OCI-LY7 (cell line): ENCODE results near the gene MCCD1.
"Not testable (repeated sequence)": the region's sequence is repeated elsewhere in the genome, so short reads cannot be mapped to it uniquely, and the experiment has no call there.

ENCODE experiments used
- CTCF ChIP-seq: fragments of 200-600 bp; sonication (generic); conservative IDR thresholded peaks from 2 replicates; pipeline ENCODE4 v1.5.1; 2014; ENCODE audit warnings: mild to moderate bottlenecking, antibody characterized with exemption, low read length, moderate library complexity, mixed read lengths
- EZH2phosphoT487 ChIP-seq: fragments of 200-600 bp; sonication (generic); IDR thresholded peaks from 2 replicates; pipeline ENCODE4 v1.6.1; 2018; ENCODE audit warnings: low read depth, borderline replicate concordance, mild to moderate bottlenecking, mixed run types, antibody characterized with exemption, low read length, moderate library complexity, mixed read lengths

GRCh38 chr6:31509036-31509435 lies 19.7 kb upstream of the MCCD1 start:
- not testable (repeated sequence) for TF ChIP-seq CTCF, EZH2phosphoT487
